ENCODE measurements around the gene CYP27C1.

CYP27C1 gene

GRCh38 chr2:127175041-127175721 is 44.9 kb downstream of the CYP27C1 start:
- no peaks in the 10 kb centered on the region for H3K9me3 ChIP-seq (ENCODE audit: low read length)
- H3F3A ChIP-seq (ENCODE audit: insufficient read depth, low read length): no peaks in the 10 kb centered on the region
- H3K27me3 ChIP-seq (ENCODE audit: insufficient read depth, low read length): 0 out of 2 replicates have a peak, but pooled peaks cover 9% of the 10 kb centered on the region
- H3K4me3 ChIP-seq (ENCODE audit: low read depth, low read length, poor library complexity, severe bottlenecking): no peak overlapping the region
- H3K79me2 ChIP-seq (ENCODE audit: insufficient read depth, low read length): no peaks in the 10 kb centered on the region
- H2AFZ ChIP-seq (ENCODE audit: low read length): no peak overlapping the region
- TF ChIP-seq EZH2 (IDR thresholded peaks at IDR 0.05; ENCODE audit: borderline replicate concordance, low read length) (no peak), CTCF (IDR thresholded peaks at IDR 0.05; ENCODE audit: low read length) (no peak)
- no peaks in the 10 kb centered on the region for H3K9me2 ChIP-seq (ENCODE audit: low read depth, low read length)
- no peak overlapping the region for H3K4me2 ChIP-seq (ENCODE audit: low read length)
- H3K36me3 ChIP-seq (ENCODE audit: insufficient read depth, low read length): no peaks in the 10 kb centered on the region
- no peak overlapping the region for H3K27ac ChIP-seq (ENCODE audit: low read depth, low read length, poor library complexity, severe bottlenecking)
- no peak overlapping the region for H3K9ac ChIP-seq (ENCODE audit: low read length)
- no peaks in the 10 kb centered on the region for H4K20me1 ChIP-seq (ENCODE audit: insufficient read depth, low read length)
- no peaks in the 10 kb centered on the region for H3K4me1 ChIP-seq (ENCODE audit: insufficient read depth, low read length, severe bottlenecking)

- Histone ChIP-seq H3K36me3 (ENCODE audit: insufficient read depth, low read length) (no peaks in the 10 kb centered on the region), H3K9me3 (ENCODE audit: low read length) (no peaks in the 10 kb centered on the region)
These were observed 45.5 kb downstream of the CYP27C1 start for GRCh38 chr2:127174640-127175039.

GRCh38 chr2:127174136-127174535 is 46.0 kb downstream of the CYP27C1 start:
- H3K79me2 ChIP-seq (ENCODE audit: insufficient read depth, low read length): no peaks in the 10 kb centered on the region

More at GRCh38 chr2:127174640-127175039, 45.5 kb downstream of the CYP27C1 start:
- Histone ChIP-seq H3K27ac (ENCODE audit: low read depth, low read length, poor library complexity, severe bottlenecking) (no peak overlapping the region), H3F3A (ENCODE audit: insufficient read depth, low read length) (no peaks in the 10 kb centered on the region), H3K4me3 (ENCODE audit: low read depth, low read length, poor library complexity, severe bottlenecking) (no peak overlapping the region), H3K4me2 (ENCODE audit: low read length) (no peak overlapping the region), H4K20me1 (ENCODE audit: insufficient read depth, low read length) (no peaks in the 10 kb centered on the region), H3K9me2 (ENCODE audit: low read depth, low read length) (no peaks in the 10 kb centered on the region), H3K79me2 (ENCODE audit: insufficient read depth, low read length) (no peaks in the 10 kb centered on the region), H2AFZ (ENCODE audit: low read length) (no peak overlapping the region), H3K27me3 (ENCODE audit: insufficient read depth, low read length) (0 out of 2 replicates have a peak, but pooled peaks cover 9% of the 10 kb centered on the region), H3K9ac (ENCODE audit: low read length) (no peak overlapping the region), H3K4me1 (ENCODE audit: insufficient read depth, low read length, severe bottlenecking) (no peaks in the 10 kb centered on the region)
- no peak for TF ChIP-seq CTCF (IDR thresholded peaks at IDR 0.05; ENCODE audit: low read length)
- TF ChIP-seq EZH2 (IDR thresholded peaks at IDR 0.05; ENCODE audit: borderline replicate concordance, low read length): no peak

More at GRCh38 chr2:127174136-127174535, 46.0 kb downstream of the CYP27C1 start:
- Histone ChIP-seq H3K9me3 (ENCODE audit: low read length) (no peaks in the 10 kb centered on the region), H4K20me1 (ENCODE audit: insufficient read depth, low read length) (no peaks in the 10 kb centered on the region), H3K4me2 (ENCODE audit: low read length) (no peak overlapping the region), H3K9ac (ENCODE audit: low read length) (no peak overlapping the region), H3F3A (ENCODE audit: insufficient read depth, low read length) (no peaks in the 10 kb centered on the region), H3K36me3 (ENCODE audit: insufficient read depth, low read length) (no peaks in the 10 kb centered on the region), H3K4me3 (ENCODE audit: low read depth, low read length, poor library complexity, severe bottlenecking) (no peak overlapping the region), H2AFZ (ENCODE audit: low read length) (no peak overlapping the region), H3K9me2 (ENCODE audit: low read depth, low read length) (no peaks in the 10 kb centered on the region), H3K27ac (ENCODE audit: low read depth, low read length, poor library complexity, severe bottlenecking) (no peak overlapping the region), H3K27me3 (ENCODE audit: insufficient read depth, low read length) (0 out of 2 replicates have a peak, but pooled peaks cover 9% of the 10 kb centered on the region), H3K4me1 (ENCODE audit: insufficient read depth, low read length, severe bottlenecking) (no peaks in the 10 kb centered on the region)
- no peak; the same call in 1 of the 2 replicates for TF ChIP-seq CTCF (IDR thresholded peaks at IDR 0.05; ENCODE audit: low read length)
- no peak for TF ChIP-seq EZH2 (IDR thresholded peaks at IDR 0.05; ENCODE audit: borderline replicate concordance, low read length)

Measured in OCI-LY1 (cell line).